ENCODE data around the gene RAB15. TPM values are rescaled to one million over a fixed set of nuclear protein-coding genes. Genes with fewer than 3 reads are reported as not detected.
A peak's percentile ranks its signal among the peaks of the same experiment; 100 is the strongest.

RAB15 gene
- total and polyA plus RNA-seq, 12 donors = 8.2 to 94.3 (median 31.6) TPM

DNA sequence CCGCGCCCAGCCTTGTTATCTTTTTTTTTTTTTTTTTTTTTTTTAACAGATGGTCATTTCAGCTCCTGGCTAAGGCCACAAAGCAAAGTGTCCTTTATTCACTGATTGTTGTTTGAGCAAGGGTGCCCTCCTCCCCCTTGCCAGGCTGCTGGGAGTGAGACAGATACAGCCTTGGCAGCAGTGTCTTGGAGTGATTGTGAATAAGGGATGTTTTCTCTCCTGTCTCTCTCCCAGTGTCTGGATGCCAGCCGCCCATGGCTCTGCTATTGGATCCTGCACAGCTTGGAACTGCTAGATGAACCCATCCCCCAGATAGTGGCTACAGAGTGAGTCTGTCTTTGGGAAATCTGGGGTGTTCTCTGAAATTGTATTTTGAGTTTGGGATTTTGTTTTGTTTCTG lies 43.3 kb upstream of the RAB15 start:
- peak in 1 of 8 donors; percentile 26 for ATAC-seq
- DNase-seq = no peak
- 86 to 96% methylated on average over 3 of the region's 3 CpGs for WGBS, 2 donors
- Histone ChIP-seq H3K4me3 (no peak overlapping the region), H3K4me1 (peaks cover 0 to 15% (median 8%) of the 10 kb centered on the region in 9 donors), H3K27ac (peak overlapping the region in 1 of 10 donors; percentile 26), H3K27me3 (no peaks in the 10 kb centered on the region), H3K9me3 (no peaks in the 10 kb centered on the region), H3K36me3 (peaks cover 0 to 75% (median 0%) of the 10 kb centered on the region in 9 donors)
- intact Hi-C loops (cut with DNase I) = loop anchor here in 1 of 10 donors (1.0 kb wide), 1 partner anchor 19 kb away; no protein-coding TSS in a partner anchor
- TF ChIP-seq, protein P1, sequence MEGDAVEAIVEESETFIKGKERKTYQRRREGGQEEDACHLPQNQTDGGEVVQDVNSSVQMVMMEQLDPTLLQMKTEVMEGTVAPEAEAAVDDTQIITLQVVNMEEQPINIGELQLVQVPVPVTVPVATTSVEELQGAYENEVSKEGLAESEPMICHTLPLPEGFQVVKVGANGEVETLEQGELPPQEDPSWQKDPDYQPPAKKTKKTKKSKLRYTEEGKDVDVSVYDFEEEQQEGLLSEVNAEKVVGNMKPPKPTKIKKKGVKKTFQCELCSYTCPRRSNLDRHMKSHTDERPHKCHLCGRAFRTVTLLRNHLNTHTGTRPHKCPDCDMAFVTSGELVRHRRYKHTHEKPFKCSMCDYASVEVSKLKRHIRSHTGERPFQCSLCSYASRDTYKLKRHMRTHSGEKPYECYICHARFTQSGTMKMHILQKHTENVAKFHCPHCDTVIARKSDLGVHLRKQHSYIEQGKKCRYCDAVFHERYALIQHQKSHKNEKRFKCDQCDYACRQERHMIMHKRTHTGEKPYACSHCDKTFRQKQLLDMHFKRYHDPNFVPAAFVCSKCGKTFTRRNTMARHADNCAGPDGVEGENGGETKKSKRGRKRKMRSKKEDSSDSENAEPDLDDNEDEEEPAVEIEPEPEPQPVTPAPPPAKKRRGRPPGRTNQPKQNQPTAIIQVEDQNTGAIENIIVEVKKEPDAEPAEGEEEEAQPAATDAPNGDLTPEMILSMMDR (IDR thresholded peaks at IDR 0.05) = no peak

DNA sequence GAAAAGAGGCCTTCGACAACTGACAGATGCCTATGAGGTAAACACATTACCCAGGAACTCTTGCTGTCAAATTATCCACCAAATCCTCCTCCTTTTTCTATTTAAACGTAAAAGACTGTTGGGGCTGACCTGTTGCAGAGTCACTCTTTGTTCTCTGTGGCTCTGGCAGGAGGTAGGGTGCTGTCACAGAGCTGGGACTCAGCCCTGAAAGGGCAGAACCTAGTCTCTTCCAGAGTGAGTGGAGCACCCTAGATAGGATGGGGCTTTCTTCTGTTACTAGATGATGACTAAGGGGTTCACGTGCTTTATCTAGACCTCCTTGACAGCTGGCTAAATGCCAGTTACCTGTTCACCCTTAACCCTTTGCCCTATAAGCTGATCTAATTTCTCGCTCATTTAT lies 40.2 kb upstream of the RAB15 start:
- H3K27me3 ChIP-seq = no peaks in the 10 kb centered on the region
- no peak for DNase-seq
- WGBS, 2 donors = 68 to 77% methylated on average over 4 of the region's 4 CpGs
- H3K4me1 ChIP-seq = no peaks in the 10 kb centered on the region
- ATAC-seq = peak in 1 of 8 donors; percentile 61
- H3K4me3 ChIP-seq = no peak overlapping the region
- intact Hi-C loops (cut with DNase I) = no loop called here
- H3K36me3 ChIP-seq = peaks cover 0 to 80% (median 0%) of the 10 kb centered on the region in 9 donors
- TF ChIP-seq, protein P1 (IDR thresholded peaks at IDR 0.05) = no peak
- no peak overlapping the region for H3K27ac ChIP-seq
- H3K9me3 ChIP-seq = no peaks in the 10 kb centered on the region

DNA sequence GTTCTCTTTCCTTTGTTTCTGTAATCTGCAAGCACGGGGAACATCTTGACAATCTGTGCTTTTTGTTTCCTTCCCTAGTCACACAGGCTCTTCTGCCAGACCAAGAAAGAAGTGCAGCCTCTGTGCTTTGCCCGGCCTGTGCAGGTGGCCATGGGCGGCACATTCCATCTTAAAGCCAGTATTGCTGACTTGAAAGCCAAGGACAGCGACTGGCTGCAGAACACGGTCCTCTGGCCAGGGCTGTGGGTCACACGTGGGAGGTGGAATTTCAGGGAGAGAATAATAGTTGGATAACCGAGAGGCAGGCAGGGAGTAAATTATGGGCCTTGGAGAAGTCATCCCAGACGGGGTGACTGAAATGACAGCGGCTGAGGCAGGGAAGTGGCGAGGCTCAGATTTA lies 39.4 kb upstream of the RAB15 start:
- Histone ChIP-seq H3K4me1 (peaks cover 0 to 1% (median 0%) of the 10 kb centered on the region in 9 donors), H3K4me3 (no peak overlapping the region), H3K9me3 (no peaks in the 10 kb centered on the region), H3K27me3 (no peaks in the 10 kb centered on the region), H3K27ac (no peak overlapping the region), H3K36me3 (peaks cover 0 to 72% (median 0%) of the 10 kb centered on the region in 9 donors)
- TF ChIP-seq, protein P1 (IDR thresholded peaks at IDR 0.05) = no peak
- no peak for ATAC-seq
- intact Hi-C loops (cut with DNase I) = no loop called here
- DNase-seq = no peak
- 86% methylated on average over 10 of the region's 10 CpGs for WGBS, 2 donors

DNA sequence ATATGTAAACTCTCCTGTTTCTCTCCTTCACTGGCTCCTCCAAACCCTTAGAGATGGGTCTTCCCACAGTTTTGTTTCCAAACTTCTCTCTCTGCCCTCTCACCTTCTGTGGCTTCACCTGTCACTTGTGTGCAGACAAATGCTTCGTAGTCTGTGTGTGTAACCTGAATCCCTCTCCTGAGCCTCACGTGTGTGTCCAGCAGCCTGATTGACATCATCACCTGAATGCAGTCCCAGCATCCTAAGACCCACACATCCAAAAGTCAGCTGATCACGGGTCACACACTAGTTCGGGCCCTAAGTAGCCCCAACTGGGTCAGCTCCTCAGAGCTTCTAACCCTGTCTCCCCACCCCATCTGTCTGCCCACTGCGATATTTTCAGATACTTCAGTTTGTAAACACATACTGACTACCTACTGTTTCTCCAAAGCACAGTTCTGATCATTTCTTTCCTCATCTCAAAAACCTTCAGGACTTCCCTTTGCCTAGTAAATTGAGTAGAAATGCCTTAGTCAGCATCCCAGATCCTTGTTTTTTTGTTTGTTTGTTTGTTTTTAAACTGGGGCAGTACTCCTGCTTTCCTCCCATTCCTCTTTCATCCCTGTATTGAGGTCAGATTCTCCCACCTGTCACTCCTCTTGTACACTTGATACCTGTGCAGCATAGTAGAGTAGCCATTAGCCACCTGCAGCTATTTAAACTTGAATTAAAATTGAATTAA lies 38.2 kb upstream of the RAB15 start:
- TF ChIP-seq, protein P1 (IDR thresholded peaks at IDR 0.05) = no peak
- H3K36me3 ChIP-seq = peaks cover 0 to 70% (median 0%) of the 10 kb centered on the region in 9 donors
- DNase-seq (no peak), ATAC-seq (no peak)
- H3K27me3 ChIP-seq = no peaks in the 10 kb centered on the region
- WGBS, 2 donors = 90 to 91% methylated on average over 5 of the region's 5 CpGs
- no peaks in the 10 kb centered on the region for H3K9me3 ChIP-seq
- no peak overlapping the region for H3K27ac ChIP-seq
- peaks cover 0 to 8% (median 0%) of the 10 kb centered on the region in 9 donors for H3K4me1 ChIP-seq
- H3K4me3 ChIP-seq = no peak overlapping the region
- intact Hi-C loops (cut with DNase I) = no loop called here
